ENCODE measurements around the gene POLR3K. TPM values are rescaled to one million over a fixed set of nuclear protein-coding genes. Genes with fewer than 3 reads are reported as not detected.
"Not testable (repeated sequence)": the region's sequence is repeated elsewhere in the genome, so short reads cannot be mapped to it uniquely, and the experiment has no call there.

POLR3K gene
- total RNA-seq, 1 donor from 2014 or later, result 4.1 TPM

- DNase-seq (ENCODE audit: low read depth), result no peak
Measured at GRCh38 chr16:42691-43090, 10.7 kb downstream of the POLR3K start.

GRCh38 chr16:42069-42457 is 11.3 kb downstream of the POLR3K start:
- DNase-seq (ENCODE audit: low read depth), result no peak

- DNase-seq (ENCODE audit: low read depth), result no peak
Measured at GRCh38 chr16:41439-42068, 11.9 kb downstream of the POLR3K start.

- peak; percentile 39 for DNase-seq (ENCODE audit: low read depth)
Measured at GRCh38 chr16:38941-39892, 14.2 kb downstream of the POLR3K start.

- DNase-seq (ENCODE audit: low read depth), result not testable (repeated sequence)
Measured at GRCh38 chr16:38206-38605, 15.2 kb downstream of the POLR3K start.

- no peak for DNase-seq (ENCODE audit: low read depth)
Measured at GRCh38 chr16:37511-37910, 15.9 kb downstream of the POLR3K start.

- no peak for DNase-seq (ENCODE audit: low read depth)
Measured at GRCh38 chr16:36336-36984, 16.9 kb downstream of the POLR3K start.

- DNase-seq (ENCODE audit: low read depth), result no peak
Measured at GRCh38 chr16:35678-36305, 17.6 kb downstream of the POLR3K start.

GRCh38 chr16:35011-35677 is 18.3 kb downstream of the POLR3K start:
- DNase-seq (ENCODE audit: low read depth), result no peak

- no peak for DNase-seq (ENCODE audit: low read depth)
Measured at GRCh38 chr16:34648-34987, 18.8 kb downstream of the POLR3K start.

- no peak for DNase-seq (ENCODE audit: low read depth)
Measured at GRCh38 chr16:33877-34647, 19.3 kb downstream of the POLR3K start.

GRCh38 chr16:33154-33876 is 20.1 kb downstream of the POLR3K start:
- not testable (repeated sequence) for DNase-seq (ENCODE audit: low read depth)

- not testable (repeated sequence) for DNase-seq (ENCODE audit: low read depth)
Measured at GRCh38 chr16:30627-31026, 22.8 kb downstream of the POLR3K start.

GRCh38 chr16:25926-26348 is 27.5 kb downstream of the POLR3K start:
- not testable (repeated sequence) for DNase-seq (ENCODE audit: low read depth)

GRCh38 chr16:24151-24550 is 29.3 kb downstream of the POLR3K start:
- not testable (repeated sequence) for DNase-seq (ENCODE audit: low read depth)

GRCh38 chr16:20886-21285 is 32.5 kb downstream of the POLR3K start:
- not testable (repeated sequence) for DNase-seq (ENCODE audit: low read depth)

GRCh38 chr16:17062-17765 is 36.2 kb downstream of the POLR3K start:
- DNase-seq (ENCODE audit: low read depth), result not testable (repeated sequence)

GRCh38 chr16:10772-11171 is 42.6 kb downstream of the POLR3K start:
- DNase-seq (ENCODE audit: low read depth), result not testable (repeated sequence)

GRCh38 chr16:9903-10665 is 43.3 kb downstream of the POLR3K start:
- no peak for DNase-seq (ENCODE audit: low read depth)

All from renal cortical epithelial cell (primary cell).